LNCAP (cell line): Measurements from ENCODE around the gene SLC6A5.

ENCODE experiments used
- CTCF ChIP-seq: fragments of 450-650 bp; IDR thresholded peaks from 2 replicates; pipeline ENCODE4 v1.5.1; 2017; ENCODE audit warnings: mild to moderate bottlenecking

SLC6A5 gene

GRCh38 chr11:20654038-20654437, 54.6 kb downstream of the SLC6A5 start:
- no peak for TF ChIP-seq CTCF

GRCh38 chr11:20656901-20657300, 57.5 kb downstream of the SLC6A5 start:
- TF ChIP-seq CTCF: no peak

GRCh38 chr11:20658135-20658534, 58.7 kb downstream of the SLC6A5 start:
- TF ChIP-seq CTCF: no peak

- no peak for TF ChIP-seq CTCF
These were observed 62.0 kb downstream of the SLC6A5 start for GRCh38 chr11:20661445-20661844.

GRCh38 chr11:20661850-20662249, 62.4 kb downstream of the SLC6A5 start:
- no peak for TF ChIP-seq CTCF

- TF ChIP-seq CTCF: no peak
These were observed 68.9 kb downstream of the SLC6A5 start for GRCh38 chr11:20668131-20668809.

GRCh38 chr11:20668844-20669819, 69.7 kb downstream of the SLC6A5 start, which contains the start of gene NELL1:
Gene NELL1 (plus strand): TSS chr11:20669586.
- TF ChIP-seq CTCF: no peak
